Muscle of leg (tissue), 16 donors: ENCODE data around the gene GPR137C. TPM values are rescaled to one million over a fixed set of nuclear protein-coding genes. Genes with fewer than 3 reads are reported as not detected.

ENCODE experiments used
- DNase-seq: peaks from one replicate; pipeline ENCODE4 v3.0.0; 2013
- H3K27ac ChIP-seq: one replicate; pipeline ENCODE4 v1.5.1; 2013; ENCODE audit warnings: mild to moderate bottlenecking, low read length, control low read depth
- H3K27me3 ChIP-seq: one replicate; pipeline ENCODE4 v1.6.1; 2013; ENCODE audit warnings: low read length; ENCODE audit not compliant: control insufficient read depth, insufficient read depth
- H3K36me3 ChIP-seq: one replicate; pipeline ENCODE4 v1.6.1; 2013; ENCODE audit warnings: low read length; ENCODE audit not compliant: control insufficient read depth, insufficient read depth
- H3K4me1 ChIP-seq: one replicate; pipeline ENCODE4 v1.6.1; 2013; ENCODE audit warnings: low read length; ENCODE audit not compliant: control insufficient read depth, insufficient read depth
- H3K4me3 ChIP-seq: one replicate; pipeline ENCODE4 v1.5.1; 2013; ENCODE audit warnings: low read length, control low read depth
- H3K9me3 ChIP-seq: replicated peaks from 2 replicates; pipeline ENCODE4 v1.6.1; 2013; ENCODE audit warnings: low read depth, low read length; ENCODE audit not compliant: control insufficient read depth
- WGBS: methylation state at CpG from one replicate; pipeline ENCODE4 v1.1.5; 2013; ENCODE audit warnings: missing lambda C conversion rate; ENCODE audit not compliant: insufficient coverage; 5-methylcytosine and 5-hydroxymethylcytosine counted together
- long read RNA-seq, 11 donors: transcript quantifications; one replicate each; lab custom pipeline, GENCODE V29; 2026
- polyA plus RNA-seq, 8 donors: library from polyadenylated mRNA; unstranded; fragments of 120-200 nt; gene quantifications; one replicate each; pipeline versions ENCODE4 v1.2.1 to v1.2.3, GENCODE V29; 2013; ENCODE audit warnings: inconsistent platforms in 1 of 8, low replicate concordance in 1 of 8; ENCODE audit not compliant: insufficient read length in 8 of 8, insufficient read depth in 1 of 8
- total RNA-seq: library from RNA; stranded (reverse); fragments of 120-200 nt; gene quantifications from one replicate; pipeline ENCODE4 v1.2.4, GENCODE V29; 2013

GPR137C gene, protein sequence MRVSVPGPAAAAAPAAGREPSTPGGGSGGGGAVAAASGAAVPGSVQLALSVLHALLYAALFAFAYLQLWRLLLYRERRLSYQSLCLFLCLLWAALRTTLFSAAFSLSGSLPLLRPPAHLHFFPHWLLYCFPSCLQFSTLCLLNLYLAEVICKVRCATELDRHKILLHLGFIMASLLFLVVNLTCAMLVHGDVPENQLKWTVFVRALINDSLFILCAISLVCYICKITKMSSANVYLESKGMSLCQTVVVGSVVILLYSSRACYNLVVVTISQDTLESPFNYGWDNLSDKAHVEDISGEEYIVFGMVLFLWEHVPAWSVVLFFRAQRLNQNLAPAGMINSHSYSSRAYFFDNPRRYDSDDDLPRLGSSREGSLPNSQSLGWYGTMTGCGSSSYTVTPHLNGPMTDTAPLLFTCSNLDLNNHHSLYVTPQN
- total RNA-seq (1.8 TPM), polyA plus RNA-seq (1 to 10 TPM; 2.7 to 4.5 (median 3.4) TPM)
- long read RNA-seq, donor 1: 0 reads
- long read RNA-seq, donor 2: 0 reads
- long read RNA-seq, donor 3: 0 reads
- long read RNA-seq, donor 4, partial matches to known transcripts: 0 of 1 reads
- long read RNA-seq, donor 4, other reads (novel, unspliced or antisense): 0 of 1 reads
- long read RNA-seq, donor 5, partial matches to known transcripts: 0 of 2 reads
- long read RNA-seq, donor 5, other reads (novel, unspliced or antisense): 0 of 2 reads
- long read RNA-seq, donor 6: 0 reads
- long read RNA-seq, donor 7: 0 reads
- long read RNA-seq, donor 8, partial matches to known transcripts: 0 of 1 reads
- long read RNA-seq, donor 8, other reads (novel, unspliced or antisense): 0 of 1 reads
- long read RNA-seq, donor 9, partial matches to known transcripts: 0 of 1 reads
- long read RNA-seq, donor 9, other reads (novel, unspliced or antisense): 0 of 1 reads
- long read RNA-seq, donor 10, partial matches to known transcripts: 0 of 2 reads
- long read RNA-seq, donor 10, other reads (novel, unspliced or antisense): 0 of 2 reads
- long read RNA-seq, donor 11: 0 reads

- H3K4me1 ChIP-seq: peaks cover 12% of the 10 kb centered on the region
- no peaks in the 10 kb centered on the region for H3K27me3 ChIP-seq
- WGBS: under 1% methylated on average over 76 of the region's 81 CpGs
- H3K36me3 ChIP-seq: no peaks in the 10 kb centered on the region
- H3K4me3 ChIP-seq: peak within 1 kb of the TSS; percentile 74
- H3K27ac ChIP-seq: peak within 1 kb of the TSS; percentile 87
- peak; percentile 100 for DNase-seq
- no peaks in the 10 kb centered on the region for H3K9me3 ChIP-seq
These were observed at the start of gene GPR137C, which contains the start of gene TXNDC16 for GRCh38 chr14:52552063-52552988. Gene GPR137C, plus strand, starts transcription at chr14:52552836. Its CDS starts 312 bp downstream, at chr14:52553148. Gene TXNDC16, minus strand, starts transcription at chr14:52552505. Its CDS starts 8,948 bp downstream, at chr14:52543557.

DNA sequence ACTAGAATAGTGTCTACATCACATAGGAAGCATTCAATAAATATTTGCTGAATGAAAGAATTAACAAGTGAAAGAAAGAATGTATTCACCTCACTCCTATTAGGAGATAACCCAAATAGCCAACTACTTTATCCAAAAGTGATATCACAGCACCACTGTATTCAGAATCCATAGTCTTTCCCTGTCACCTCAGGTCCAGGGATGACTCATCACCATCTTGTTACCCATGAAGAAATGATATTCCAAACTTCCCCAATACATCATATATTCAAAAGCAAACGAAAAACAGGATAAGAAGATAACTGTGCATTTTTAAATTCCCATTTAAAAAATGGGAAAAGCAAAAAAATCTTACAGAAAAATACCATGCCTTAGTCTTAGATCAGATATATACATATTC lies 39.4 kb upstream of the GPR137C start:
- H3K27ac ChIP-seq: no peak overlapping the region

GRCh38 chr14:52514046-52514811 lies 38.4 kb upstream of the GPR137C start:
- Histone ChIP-seq H3K27me3 (no peaks in the 10 kb centered on the region), H3K4me3 (no peak overlapping the region), H3K36me3 (no peaks in the 10 kb centered on the region), H3K9me3 (no peaks in the 10 kb centered on the region), H3K27ac (no peak overlapping the region), H3K4me1 (no peaks in the 10 kb centered on the region)
- WGBS: no CpG with 5 or more reads among the region's 4 CpGs
- no peak for DNase-seq

More for the DNA sequence above, 39.4 kb upstream of the GPR137C start:
- Histone ChIP-seq H3K9me3 (no peaks in the 10 kb centered on the region), H3K4me3 (no peak overlapping the region), H3K27me3 (no peaks in the 10 kb centered on the region), H3K36me3 (no peaks in the 10 kb centered on the region), H3K4me1 (no peaks in the 10 kb centered on the region)
- no CpG with 5 or more reads among the region's 1 CpG for WGBS
- DNase-seq: no peak

DNA sequence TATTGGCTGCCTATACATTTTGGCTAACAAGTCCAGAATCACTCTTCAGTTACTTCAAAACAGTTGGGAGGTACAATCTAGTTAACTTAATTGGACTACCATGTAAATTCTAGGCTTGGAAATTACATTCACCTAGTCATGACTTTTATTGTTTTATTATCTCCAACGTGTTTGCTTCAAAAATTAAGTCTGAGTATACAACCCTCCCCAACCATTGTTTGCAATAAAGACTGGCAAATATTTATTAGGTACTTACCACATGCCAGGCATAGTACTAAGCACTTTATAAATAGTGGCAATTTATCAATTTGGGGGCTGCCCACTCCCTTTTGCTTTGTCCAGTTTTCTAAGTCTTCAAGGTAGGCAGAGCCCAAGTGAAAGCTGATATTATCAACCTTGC lies 30.6 kb upstream of the GPR137C start:
- H3K9me3 ChIP-seq: no peaks in the 10 kb centered on the region
- WGBS: no CpG with 5 or more reads among the region's 1 CpG

DNA sequence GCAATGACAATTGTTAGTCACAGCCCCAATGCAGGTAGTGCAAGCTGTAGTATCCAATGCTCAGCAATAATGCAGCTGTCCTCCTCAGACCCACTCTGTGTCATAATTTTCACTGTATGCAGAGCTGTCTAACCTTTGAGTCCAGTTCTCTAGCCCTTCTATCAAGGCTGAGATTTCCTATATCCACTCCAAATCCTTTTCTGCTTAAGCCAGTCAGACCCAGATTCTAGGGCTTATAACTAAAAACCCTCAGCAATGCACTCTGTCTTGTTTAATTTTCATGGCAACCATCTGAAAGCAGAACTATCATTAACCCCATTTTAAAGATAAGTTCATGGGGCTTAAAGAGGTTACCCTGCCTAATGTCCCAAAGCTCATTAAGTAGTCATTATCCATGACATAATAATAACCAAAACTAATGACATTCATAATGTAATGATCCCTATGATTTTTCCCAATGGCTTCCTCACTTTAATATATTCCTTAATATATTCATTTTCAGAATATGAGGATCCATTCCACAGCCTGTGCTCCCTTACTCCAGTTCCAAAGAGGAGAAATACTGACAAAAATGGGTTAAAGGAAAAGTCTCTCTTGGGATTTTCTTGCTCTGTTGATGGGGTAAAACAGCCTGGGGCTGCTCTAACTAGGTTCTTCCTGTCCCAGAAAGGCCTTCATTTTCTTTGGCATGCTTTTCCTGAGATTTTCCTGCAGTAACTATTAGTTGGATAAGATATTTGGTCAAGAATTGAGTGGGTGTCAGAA lies 29.9 kb upstream of the GPR137C start:
- Histone ChIP-seq H3K27ac (no peak overlapping the region), H3K27me3 (no peaks in the 10 kb centered on the region), H3K36me3 (peaks cover 3% of the 10 kb centered on the region), H3K4me1 (no peaks in the 10 kb centered on the region), H3K4me3 (no peak overlapping the region), H3K9me3 (no peaks in the 10 kb centered on the region)
- peak; percentile 4 for DNase-seq

More for the DNA sequence above, 30.6 kb upstream of the GPR137C start:
- Histone ChIP-seq H3K36me3 (peaks cover 3% of the 10 kb centered on the region), H3K27me3 (no peaks in the 10 kb centered on the region), H3K27ac (no peak overlapping the region), H3K4me1 (no peaks in the 10 kb centered on the region), H3K4me3 (no peak overlapping the region)
- DNase-seq: no peak

- Histone ChIP-seq H3K4me3 (no peak overlapping the region), H3K27me3 (no peaks in the 10 kb centered on the region), H3K4me1 (no peaks in the 10 kb centered on the region), H3K9me3 (no peaks in the 10 kb centered on the region), H3K36me3 (peaks cover 3% of the 10 kb centered on the region), H3K27ac (no peak overlapping the region)
- 80% methylated on average over 1 of the region's 4 CpGs for WGBS
- DNase-seq: no peak
These were observed 25.6 kb upstream of the GPR137C start for GRCh38 chr14:52527052-52527451.

DNA sequence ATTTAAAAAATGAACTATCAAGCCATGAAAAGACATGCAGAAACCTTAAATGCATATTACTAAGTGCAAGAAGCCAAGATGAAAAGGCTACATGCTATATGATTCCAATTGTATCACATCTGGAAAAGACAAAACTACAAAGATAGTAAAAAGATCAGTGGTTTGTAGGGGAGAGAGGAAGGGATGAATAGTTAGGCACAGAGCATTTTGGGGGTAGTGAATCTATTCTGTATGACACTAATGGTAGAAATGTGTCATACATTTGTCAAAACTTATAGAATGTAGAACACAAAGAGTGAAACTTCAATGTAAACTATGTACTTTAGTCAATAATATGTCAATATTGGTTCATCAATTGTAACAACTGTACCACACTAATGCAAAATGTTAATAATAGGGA lies 21.2 kb upstream of the GPR137C start:
- H3K27ac ChIP-seq: no peak overlapping the region
- H3K4me1 ChIP-seq: no peaks in the 10 kb centered on the region
- H3K9me3 ChIP-seq: no peaks in the 10 kb centered on the region
- H3K4me3 ChIP-seq: no peak overlapping the region
- no peak for DNase-seq
- H3K27me3 ChIP-seq: no peaks in the 10 kb centered on the region
- H3K36me3 ChIP-seq: peaks cover 17% of the 10 kb centered on the region

GRCh38 chr14:52536269-52536668 lies 16.4 kb upstream of the GPR137C start:
- Histone ChIP-seq H3K4me1 (no peaks in the 10 kb centered on the region), H3K36me3 (peaks cover 14% of the 10 kb centered on the region), H3K27ac (no peak overlapping the region), H3K4me3 (no peak overlapping the region), H3K27me3 (no peaks in the 10 kb centered on the region), H3K9me3 (no peaks in the 10 kb centered on the region)
- DNase-seq: no peak
- WGBS: no CpG with 5 or more reads among the region's 3 CpGs
